ENCODE measurements around the gene INPP5A. TPM values are rescaled to one million over a fixed set of nuclear protein-coding genes. Genes with fewer than 3 reads are reported as not detected.
"Not testable (repeated sequence)": the region's sequence is repeated elsewhere in the genome, so short reads cannot be mapped to it uniquely, and the experiment has no call there.

INPP5A gene
- total RNA-seq, 4 donors from 2014 or later, result 31.2 to 51.8 (median 41.5) TPM

DNA sequence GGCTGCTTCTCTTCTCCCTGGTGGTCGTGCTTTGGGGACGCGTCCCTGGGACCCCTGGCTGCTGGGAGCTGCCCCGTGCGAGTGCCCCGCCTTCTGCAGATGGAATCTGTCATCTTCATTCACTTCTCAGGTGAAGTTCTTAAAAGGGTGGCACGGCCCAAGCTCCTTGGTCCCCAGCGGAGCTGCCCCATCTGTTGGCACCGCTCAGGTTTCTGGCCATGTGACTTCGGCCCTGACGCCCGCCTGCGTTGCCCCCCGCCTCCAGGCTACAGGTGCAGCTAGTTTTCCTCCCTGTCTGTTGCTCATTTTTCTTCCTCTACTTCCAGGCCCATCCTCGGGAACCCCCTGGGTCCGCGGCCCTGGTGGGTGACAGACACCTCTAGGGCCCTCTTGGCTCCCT is 255.2 kb downstream of the INPP5A start:
- no peak overlapping the region for H3K4me3 ChIP-seq (ENCODE audit: low read depth, poor library complexity, severe bottlenecking)
- intact Hi-C loops (cut with DNase I; ENCODE audit: low total_unique reads), result no loop called here
- 78 to 84% methylated on average over 17 of the region's 17 CpGs for WGBS, 2 donors
- TF ChIP-seq, protein P1, sequence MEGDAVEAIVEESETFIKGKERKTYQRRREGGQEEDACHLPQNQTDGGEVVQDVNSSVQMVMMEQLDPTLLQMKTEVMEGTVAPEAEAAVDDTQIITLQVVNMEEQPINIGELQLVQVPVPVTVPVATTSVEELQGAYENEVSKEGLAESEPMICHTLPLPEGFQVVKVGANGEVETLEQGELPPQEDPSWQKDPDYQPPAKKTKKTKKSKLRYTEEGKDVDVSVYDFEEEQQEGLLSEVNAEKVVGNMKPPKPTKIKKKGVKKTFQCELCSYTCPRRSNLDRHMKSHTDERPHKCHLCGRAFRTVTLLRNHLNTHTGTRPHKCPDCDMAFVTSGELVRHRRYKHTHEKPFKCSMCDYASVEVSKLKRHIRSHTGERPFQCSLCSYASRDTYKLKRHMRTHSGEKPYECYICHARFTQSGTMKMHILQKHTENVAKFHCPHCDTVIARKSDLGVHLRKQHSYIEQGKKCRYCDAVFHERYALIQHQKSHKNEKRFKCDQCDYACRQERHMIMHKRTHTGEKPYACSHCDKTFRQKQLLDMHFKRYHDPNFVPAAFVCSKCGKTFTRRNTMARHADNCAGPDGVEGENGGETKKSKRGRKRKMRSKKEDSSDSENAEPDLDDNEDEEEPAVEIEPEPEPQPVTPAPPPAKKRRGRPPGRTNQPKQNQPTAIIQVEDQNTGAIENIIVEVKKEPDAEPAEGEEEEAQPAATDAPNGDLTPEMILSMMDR (IDR thresholded peaks at IDR 0.05), result no peak
- TF ChIP-seq POLR2A (IDR thresholded peaks at IDR 0.05), result no peak
- DNase-seq (ENCODE audit: low spot score in 2 of 2), result no peak

DNA sequence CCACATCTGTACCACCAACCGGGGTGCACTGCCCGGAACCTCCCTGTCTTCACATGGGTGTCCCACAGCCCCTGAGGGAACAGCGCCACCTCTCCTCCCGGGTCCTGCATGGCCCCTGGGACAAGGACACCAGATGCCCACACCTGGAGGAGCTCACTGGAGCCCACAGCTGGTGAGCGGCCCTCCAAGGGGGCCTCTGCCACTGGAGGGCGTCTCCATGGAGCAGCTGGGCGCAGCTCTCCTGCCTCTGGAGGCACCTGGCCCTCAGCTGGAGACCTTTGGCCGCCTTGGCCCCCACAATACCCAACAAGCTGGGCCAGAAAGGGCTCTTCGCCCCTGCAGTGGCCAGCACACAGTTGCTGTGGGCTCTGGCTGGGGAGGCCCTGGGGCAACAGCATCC is 255.6 kb downstream of the INPP5A start:
- TF ChIP-seq, protein P1 (IDR thresholded peaks at IDR 0.05), result no peak
- TF ChIP-seq POLR2A (IDR thresholded peaks at IDR 0.05), result no peak
- no peak for DNase-seq (ENCODE audit: low spot score in 2 of 2)
- intact Hi-C loops (cut with DNase I; ENCODE audit: low total_unique reads), result no loop called here
- no peak overlapping the region for H3K4me3 ChIP-seq (ENCODE audit: low read depth, poor library complexity, severe bottlenecking)
- WGBS, 2 donors, result 96 to 100% methylated on average over 2 to 4 of the region's 9 CpGs

DNA sequence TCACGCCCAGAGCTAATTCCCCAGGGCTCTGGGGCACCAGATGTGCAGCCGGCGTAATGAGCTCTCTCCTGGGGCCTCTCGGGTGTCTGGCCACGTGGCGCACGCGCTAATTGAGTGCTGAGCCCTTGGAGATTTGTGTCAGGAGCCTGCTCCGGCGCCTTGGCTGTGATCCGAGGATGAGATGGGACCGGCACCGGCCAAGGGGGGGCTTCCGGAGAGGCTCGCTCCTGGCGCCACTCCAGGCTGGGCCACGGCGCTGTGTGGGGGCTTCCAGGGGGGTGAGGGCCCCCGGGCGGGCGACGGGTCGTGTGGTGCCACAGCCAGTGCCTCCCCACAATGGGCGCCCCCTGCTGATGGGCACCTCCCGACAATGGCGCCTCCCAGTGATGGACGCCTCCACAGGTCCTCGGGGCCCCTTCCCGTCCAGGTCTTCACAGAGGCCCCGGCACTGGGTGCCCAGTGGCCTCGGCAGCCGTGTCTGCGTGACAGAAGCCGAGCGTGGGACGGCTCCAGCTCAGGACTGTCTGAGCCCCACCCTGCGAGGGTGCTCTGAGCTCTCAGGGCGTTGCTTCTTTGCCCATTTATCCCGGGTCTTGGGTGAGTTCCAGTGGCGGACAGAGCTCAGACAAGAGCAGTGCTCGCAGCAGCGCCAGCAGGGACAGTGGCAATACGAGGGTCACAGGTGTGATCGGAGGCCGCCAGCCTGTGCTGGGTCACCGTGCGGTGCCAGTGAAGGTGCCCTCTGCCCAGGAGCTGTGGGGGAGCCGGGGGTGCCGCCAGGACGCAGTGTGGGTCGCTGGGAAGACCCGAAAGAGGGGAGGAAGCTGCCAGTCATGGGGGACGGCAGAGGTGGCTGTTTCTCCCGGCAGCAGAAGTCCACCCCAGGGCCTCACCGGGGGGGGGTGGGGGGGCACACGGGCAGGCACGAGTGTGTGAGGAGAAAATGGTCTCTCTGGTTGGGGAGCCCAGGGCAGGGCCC is 256.6 kb downstream of the INPP5A start:
- WGBS, 2 donors, result 45 to 47% methylated on average over 26 to 57 of the region's 57 CpGs
- no peak for DNase-seq (ENCODE audit: low spot score in 2 of 2)

DNA sequence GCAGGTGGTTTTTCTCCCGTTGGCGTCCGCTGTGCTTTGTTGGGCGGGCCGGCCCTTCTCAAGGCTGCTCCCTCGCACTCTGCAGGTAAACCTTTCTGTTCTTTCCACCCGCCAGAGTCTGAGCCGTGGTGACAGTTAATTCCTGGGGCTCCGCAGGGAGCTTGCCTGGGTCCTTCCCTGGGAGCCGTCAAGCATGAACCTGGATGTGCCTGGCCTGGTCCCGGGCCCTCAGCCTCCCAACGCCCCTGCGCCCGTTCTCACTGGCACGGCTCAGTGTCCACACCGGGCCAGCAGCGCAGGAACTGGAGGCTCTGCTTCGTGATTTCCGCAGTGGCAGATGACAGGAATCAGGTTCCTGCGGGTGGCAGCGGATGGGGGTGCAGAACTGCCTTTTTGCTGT is 259.3 kb downstream of the INPP5A start:
- H3K4me3 ChIP-seq (ENCODE audit: low read depth, poor library complexity, severe bottlenecking), result no peak overlapping the region
- DNase-seq (ENCODE audit: low spot score in 2 of 2), result no peak
- WGBS, 2 donors, result 79 to 84% methylated on average over 19 to 21 of the region's 21 CpGs
- TF ChIP-seq, protein P1 (IDR thresholded peaks at IDR 0.05), result no peak
- no peak for TF ChIP-seq POLR2A (IDR thresholded peaks at IDR 0.05)
- intact Hi-C loops (cut with DNase I; ENCODE audit: low total_unique reads), result no loop called here

More for the DNA sequence above, 256.6 kb downstream of the INPP5A start:
- H3K4me3 ChIP-seq (ENCODE audit: low read depth, poor library complexity, severe bottlenecking), result no peak overlapping the region
- intact Hi-C loops (cut with DNase I; ENCODE audit: low total_unique reads), result no loop called here
- no peak for TF ChIP-seq POLR2A (IDR thresholded peaks at IDR 0.05)
- TF ChIP-seq, protein P1 (IDR thresholded peaks at IDR 0.05), result no peak

DNA sequence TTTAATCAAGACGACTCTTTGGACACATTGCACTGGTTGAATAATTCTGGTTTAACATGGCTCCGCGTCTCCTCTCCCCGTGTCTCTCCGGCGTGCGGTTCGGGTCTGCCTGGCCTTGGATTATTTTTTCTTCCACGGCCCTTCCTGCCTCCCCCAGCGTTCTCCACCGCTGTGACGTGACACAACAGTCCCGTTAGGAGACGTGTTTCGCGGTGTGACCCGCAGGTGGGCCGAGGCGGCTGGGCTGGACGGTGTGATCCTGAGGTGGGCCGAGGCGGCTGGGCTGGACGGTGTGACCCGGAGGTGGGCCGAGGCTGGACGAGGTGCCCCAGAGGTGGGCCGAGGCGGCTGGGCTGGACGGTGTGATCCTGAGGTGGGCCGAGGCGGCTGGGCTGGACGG is 260.4 kb downstream of the INPP5A start:
- intact Hi-C loops (cut with DNase I; ENCODE audit: low total_unique reads); H3K4me3 ChIP-seq (ENCODE audit: low read depth, poor library complexity, severe bottlenecking); DNase-seq (ENCODE audit: low spot score in 2 of 2): not testable (repeated sequence)
- WGBS, 2 donors, result 87 to 90% methylated on average over 22 to 31 of the region's 32 CpGs

DNA sequence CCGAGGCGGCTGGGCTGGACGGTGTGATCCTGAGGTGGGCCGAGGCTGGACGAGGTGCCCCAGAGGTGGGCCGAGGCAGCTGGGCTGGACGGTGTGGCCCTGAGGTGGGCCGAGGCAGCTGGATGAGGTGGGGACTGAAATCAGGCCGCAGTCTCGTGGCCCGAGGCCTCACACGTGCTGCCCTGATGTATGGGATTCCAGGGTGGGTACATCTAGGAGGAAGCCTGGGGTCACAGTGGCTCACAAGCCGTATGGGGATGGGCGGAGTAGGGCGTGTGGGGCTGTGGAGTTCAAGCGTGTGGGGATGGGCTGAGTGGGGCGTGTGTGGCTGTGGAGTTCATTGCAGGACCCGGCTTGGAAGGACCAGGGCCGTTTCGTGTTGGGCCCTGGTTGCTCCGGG is 260.8 kb downstream of the INPP5A start:
- intact Hi-C loops (cut with DNase I; ENCODE audit: low total_unique reads), result no loop called here
- no peak for DNase-seq (ENCODE audit: low spot score in 2 of 2)
- H3K4me3 ChIP-seq (ENCODE audit: low read depth, poor library complexity, severe bottlenecking), result no peak overlapping the region
- TF ChIP-seq, protein P1 (IDR thresholded peaks at IDR 0.05), result no peak
- no peak for TF ChIP-seq POLR2A (IDR thresholded peaks at IDR 0.05)
- WGBS, 2 donors, result 77 to 88% methylated on average over 18 to 20 of the region's 21 CpGs

All from lower leg skin (tissue), 4 donors.